Activated CD8-positive, alpha-beta memory T cell treated with anti-CD3 and anti-CD28 coated beads, Interleukin-2, amount 50 U/mL, for 1 hour (primary cell): Measurements from ENCODE around the gene SLC30A3.
"Not testable (repeated sequence)": the region's sequence is repeated elsewhere in the genome, so short reads cannot be mapped to it uniquely, and the experiment has no call there.

Experiments
- DNase-seq: peaks from one replicate; pipeline ENCODE4 v3.0.0-alpha.2; 2020; ENCODE audit errors: extremely low read depth

The SLC30A3 gene, protein sequence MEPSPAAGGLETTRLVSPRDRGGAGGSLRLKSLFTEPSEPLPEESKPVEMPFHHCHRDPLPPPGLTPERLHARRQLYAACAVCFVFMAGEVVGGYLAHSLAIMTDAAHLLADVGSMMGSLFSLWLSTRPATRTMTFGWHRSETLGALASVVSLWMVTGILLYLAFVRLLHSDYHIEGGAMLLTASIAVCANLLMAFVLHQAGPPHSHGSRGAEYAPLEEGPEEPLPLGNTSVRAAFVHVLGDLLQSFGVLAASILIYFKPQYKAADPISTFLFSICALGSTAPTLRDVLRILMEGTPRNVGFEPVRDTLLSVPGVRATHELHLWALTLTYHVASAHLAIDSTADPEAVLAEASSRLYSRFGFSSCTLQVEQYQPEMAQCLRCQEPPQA

DNA sequence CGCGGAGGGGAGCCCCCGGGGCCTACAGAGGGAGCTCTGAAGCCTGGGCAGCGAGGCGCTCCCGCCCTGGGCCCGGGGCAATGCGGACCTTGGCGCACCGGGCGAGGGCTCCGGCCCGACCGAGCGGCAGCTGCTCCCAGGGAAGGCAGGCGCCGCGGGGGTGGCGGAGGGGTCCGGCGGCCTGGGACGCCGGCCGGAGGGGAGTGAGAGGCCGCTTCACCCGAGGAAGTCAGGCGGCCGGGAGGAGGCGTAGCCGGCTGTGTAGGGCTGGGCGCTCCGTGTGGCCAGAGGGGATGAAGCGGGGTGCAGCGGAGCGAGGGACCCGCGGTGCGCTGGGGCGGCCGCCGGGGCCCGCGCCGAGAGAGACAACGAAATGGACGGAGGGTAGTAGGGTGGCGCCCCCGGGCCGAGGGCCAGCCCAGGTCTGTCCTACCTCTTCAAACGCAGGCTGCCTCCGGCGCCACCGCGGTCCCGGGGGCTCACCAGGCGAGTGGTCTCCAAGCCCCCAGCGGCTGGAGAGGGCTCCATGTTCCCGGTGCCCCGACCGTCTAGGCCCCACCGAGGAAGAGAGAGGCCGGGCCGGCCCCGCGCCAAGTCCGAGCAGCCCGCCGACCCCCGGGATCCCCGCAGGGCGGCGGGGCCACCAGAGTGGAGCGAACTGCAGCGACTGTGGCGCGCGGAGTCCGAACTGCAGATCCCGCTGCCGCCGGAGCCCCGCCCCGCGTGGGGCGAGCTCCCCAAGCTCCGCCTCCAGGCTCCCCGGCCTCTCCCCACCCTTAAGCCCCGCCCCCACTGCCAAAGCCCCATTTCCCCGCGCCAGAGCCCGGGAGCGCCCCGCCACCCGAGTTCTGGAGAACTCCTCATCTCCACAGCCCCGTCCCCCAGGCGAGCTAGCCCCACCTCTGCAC lies at the start of gene SLC30A3:
Gene SLC30A3 (minus strand): TSS at position 669 of the 908 bp plus-strand sequence. CDS start 141 bp downstream, at position 528.
- DNase-seq = peak; percentile 40

DNA sequence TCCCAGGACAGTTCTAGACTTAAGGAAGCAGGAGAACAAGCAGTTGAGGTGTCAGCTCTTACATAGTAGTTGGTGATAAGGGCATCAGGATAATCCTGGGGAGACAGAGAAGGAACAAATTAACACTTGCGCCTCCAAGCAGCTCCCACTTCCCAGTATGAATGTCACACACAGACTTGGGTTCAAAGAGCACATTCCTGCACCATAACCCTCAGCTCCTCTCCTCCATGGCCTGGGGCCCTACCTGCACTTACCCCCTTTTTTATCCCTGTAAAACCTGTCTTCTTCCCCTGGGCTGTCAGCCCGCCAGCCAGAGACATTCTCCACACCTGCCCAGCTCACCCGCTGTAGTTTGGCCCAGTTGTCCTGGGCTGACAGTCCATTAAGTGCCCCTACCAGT lies 49.3 kb upstream of the SLC30A3 start:
- DNase-seq = no peak

DNA sequence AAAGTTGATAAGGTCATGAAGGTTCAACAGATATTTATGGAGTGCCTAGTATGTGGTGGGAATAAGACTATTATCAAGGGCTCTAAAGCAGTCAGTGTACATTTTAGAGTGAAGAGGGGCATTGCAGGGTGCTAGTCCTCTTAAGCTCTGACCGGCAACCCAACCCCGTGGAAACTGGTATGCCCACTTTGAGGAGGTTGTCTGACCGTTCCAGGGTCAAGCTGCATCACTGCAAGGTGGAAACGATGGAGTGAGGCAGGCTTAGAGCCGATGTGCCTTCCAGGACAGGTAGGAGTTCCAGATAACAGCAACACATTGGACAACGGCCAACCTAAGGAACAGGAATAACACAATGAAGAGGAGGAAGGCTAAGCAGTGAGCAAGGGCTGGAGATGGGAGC lies 46.8 kb upstream of the SLC30A3 start:
- DNase-seq = no peak

DNA sequence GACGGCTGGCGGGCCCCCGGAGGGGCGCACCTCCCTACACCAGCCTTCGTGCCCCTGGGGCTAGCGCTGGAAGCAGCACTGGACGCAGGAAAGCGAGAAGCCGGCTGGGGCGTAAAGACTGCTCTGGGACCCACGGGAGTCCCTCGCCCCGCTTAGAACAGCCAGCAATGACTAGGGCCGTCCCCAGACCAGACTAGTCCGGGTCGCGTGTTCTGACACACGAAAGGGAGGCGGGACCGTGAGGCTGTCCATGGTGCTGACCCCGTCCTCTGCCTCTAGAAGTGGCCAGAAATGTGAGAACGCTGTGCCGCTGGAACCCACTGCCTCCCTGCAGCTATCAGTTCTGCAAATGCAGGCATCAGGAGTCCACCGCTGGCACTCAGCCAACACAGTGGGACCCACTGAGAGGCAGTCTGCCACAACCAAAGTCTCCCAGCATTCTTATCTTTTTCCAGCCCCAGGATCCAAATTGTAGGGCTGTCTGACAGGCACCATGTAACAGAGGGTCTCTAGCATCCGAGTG lies 45.6 kb upstream of the SLC30A3 start, which contains the start of gene UCN:
Gene UCN (minus strand): TSS at position 87 of the 523 bp plus-strand sequence. CDS start 550 bp downstream, outside the sequence.
- no peak for DNase-seq

- DNase-seq = no peak
Measured at GRCh38 chr2:27307545-27308358, 44.9 kb upstream of the SLC30A3 start.

- DNase-seq = no peak
Measured at GRCh38 chr2:27307287-27307544, 44.4 kb upstream of the SLC30A3 start.

DNA sequence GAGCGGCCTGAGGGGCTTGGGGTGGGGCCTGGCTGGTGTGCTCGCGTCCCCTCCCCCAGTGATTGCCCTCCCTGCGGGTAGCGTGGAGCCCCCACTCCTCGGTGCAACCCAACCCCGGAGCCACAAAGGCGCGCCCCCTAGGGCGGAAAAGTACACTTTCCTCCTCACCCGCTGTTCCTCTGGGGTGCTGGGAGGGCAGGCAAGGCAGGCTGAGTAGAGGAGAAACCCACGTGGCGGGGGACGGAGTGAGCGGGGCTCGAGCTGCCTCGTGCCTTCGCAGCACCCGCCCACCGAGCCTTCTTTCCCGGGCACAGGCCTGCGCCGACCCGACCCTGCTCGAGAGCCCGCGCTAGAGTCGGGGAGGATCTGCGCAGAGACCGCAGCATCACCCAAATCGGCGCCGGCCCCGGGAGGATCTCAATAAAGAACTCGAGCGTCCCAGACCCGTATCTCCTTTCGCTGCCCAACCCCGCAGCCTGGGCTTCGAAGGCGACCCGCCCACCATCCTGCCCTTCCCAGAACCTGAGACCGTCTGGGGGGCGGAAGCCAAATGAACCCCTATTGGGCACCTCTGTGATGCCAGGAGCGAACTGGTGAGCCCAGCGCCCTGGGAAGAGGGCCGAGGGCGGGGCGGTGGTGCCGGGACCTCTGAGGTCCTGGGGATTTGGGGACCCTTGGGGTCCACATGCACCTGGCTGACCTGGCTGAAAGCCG lies 43.9 kb upstream of the SLC30A3 start:
- no peak for DNase-seq

GRCh38 chr2:27306136-27306535 lies 43.3 kb upstream of the SLC30A3 start:
- no peak for DNase-seq

DNA sequence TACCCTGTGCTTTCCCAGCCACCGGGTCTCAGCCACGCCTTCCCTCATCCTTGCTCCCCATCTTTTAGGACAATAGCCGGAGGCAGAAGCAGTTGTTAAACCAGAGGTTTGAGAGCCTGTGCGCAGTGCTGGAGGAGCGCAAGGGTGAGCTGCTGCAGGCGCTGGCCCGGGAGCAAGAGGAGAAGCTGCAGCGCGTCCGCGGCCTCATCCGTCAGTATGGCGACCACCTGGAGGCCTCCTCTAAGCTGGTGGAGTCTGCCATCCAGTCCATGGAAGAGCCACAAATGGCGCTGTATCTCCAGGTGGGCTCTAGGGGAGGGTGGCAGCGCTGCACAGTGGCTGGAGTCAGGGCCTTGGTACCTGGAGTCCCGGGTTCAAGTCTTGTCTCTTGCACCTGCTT lies 42.7 kb upstream of the SLC30A3 start:
- no peak for DNase-seq

DNA sequence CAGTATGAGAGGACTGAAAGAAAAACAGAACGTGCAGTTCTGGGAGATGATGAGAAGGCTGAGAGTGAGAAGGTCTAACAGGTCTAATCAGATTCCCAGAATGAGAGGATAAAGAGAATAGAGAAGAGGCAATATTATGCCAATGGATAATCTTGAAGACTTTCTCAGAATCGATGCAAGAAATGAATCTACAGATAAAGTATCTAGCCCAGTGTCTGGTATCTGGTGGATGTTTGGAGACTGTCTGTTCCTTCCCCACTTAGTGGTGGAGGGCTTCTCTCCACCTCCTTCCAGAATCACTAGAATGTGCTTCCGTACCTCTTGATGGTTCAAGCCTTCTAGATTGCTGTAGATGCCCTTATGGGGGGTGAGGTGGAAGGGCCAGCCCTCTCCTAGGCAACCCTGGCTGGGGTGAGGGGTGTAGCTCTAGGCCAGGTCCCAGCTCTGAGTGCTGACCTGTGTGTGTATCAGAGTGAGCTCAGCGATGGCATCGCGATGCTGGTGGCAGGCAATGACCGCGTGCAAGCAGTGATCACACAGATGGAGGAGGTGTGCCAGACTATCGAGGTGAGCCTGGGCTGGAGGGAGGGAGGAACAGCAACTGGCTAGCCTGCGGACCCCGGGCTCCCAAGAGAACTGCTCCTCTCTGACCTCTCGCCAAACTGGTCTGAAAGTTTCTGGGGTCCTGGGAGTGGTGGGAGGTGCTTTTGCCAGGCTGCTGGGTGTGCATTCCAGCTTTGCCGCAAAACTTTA lies 41.8 kb upstream of the SLC30A3 start:
- no peak for DNase-seq

DNA sequence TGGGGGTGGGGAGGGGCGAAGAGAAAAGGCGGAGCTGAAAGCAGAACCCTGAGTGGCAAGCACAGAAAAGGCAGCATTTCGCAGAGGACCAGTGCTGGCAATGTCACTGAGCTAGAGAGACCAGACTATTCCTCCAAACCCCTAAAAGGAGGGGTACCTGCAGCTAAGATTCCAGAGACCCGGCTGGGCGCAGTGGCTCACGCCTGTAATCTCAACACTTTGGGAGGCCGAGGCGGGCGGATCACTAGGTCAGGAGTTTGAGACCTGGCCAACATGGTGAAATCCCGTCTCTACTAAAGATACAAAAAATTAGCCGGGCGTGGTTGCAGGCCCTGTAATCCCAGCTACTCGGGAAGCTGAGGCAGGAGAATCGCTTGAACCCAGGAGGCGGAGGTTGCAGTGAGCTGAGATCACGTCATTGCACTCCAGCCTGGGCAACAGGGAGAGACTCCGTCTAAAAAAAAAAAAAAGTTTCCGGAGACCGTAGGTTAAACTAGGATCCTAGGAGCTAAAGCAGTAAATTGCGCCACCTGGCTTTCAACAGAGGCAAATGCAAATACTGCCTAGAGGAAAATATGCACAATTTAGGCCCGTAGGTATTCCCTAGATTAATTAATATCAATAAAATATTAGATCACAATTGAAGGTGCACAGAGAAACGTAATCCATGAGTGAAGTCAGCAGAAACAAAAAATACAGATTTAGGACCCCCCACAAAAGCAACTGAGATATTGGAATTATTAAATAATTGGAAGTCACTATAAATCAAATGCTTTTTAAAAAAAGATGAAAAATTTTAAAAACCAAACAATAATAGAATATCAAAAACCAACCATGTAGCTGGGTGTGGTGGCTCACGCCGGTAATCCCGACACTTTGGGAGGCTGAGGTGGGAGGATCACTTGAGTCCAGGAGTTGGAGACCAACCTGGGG lies 40.5 kb upstream of the SLC30A3 start:
- DNase-seq = peak; percentile 12

DNA sequence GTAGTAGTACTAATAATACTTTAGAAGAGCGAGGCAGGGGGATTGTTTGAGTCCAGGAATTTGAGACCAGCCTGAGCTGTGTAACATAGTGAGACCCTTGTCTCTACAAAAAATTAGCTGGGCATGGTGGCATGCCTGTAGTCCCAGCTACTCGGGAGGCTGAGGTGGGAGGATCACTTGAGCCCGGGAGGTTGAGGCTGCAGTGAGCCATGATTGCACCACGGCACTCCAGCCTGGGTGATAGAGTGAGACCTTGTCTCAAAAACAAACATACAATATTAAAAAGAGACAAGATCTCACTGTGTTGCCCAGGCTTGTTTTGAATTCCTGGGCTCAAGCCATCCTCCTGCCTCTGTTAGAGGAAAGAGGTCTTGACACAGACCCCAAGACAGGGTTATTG lies 37.8 kb upstream of the SLC30A3 start:
- DNase-seq = not testable (repeated sequence)

GRCh38 chr2:27298391-27299080 lies 35.7 kb upstream of the SLC30A3 start:
- DNase-seq = no peak

GRCh38 chr2:27297195-27297594 lies 34.3 kb upstream of the SLC30A3 start:
- DNase-seq = no peak

- no peak for DNase-seq
Measured at GRCh38 chr2:27296481-27296880, 33.6 kb upstream of the SLC30A3 start.

DNA sequence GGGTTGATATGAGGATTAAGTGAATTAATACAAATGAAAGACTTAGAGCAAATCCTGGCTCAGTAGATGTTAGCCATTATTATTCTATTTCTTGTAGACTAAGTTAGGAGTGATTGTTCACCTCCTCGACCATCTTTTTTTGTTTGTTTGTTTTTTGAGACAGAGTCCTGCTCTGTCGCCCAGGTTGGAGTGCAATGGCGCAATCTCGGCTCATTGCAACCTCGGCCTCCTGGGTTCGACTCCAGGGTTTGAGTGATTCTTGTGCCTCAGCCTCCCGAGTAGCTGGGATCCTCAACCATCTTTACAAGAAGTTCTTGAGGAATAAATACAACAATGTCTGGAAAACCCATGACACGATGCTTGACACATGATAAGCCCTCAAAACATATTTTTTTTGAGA lies 32.1 kb upstream of the SLC30A3 start:
- DNase-seq = no peak

DNA sequence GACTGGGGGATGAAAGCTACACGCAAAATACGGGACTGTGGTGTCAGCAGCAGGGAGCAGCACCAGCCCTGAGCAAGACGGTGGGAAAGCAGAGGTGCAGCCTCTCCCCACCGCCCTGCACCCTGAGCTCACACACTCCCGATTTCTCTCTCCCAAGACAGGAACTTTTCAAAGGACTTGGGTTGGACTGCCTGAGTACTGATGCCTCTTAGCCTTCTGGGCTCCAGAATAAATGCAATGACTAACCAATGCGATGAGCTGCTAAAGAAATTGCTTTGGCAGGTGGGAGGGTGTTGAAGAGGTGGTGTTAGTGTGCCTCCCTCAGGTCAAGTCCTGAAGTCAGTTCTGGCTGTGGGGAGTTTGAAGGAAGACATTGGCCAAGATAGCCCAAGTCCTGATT lies 29.0 kb upstream of the SLC30A3 start:
- DNase-seq = no peak

DNA sequence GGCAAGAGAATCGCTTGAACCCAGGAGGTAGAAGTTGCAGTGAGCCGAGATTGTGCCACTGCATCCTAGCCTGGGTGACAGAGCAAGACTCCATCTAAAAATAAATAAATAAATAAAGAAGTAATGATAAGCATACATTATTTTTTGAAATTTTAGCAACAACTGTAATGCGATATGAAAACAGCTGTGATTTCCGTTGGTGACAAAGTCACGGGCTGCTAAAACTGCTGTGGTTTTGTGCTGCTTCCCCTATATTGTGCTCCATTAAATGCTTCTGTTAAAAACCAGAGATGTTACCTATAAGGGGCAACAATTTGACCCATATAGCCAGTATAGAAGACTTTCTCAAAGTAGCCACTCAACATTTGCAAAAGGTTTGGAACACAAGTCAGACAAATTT lies 27.7 kb upstream of the SLC30A3 start:
- no peak for DNase-seq

DNA sequence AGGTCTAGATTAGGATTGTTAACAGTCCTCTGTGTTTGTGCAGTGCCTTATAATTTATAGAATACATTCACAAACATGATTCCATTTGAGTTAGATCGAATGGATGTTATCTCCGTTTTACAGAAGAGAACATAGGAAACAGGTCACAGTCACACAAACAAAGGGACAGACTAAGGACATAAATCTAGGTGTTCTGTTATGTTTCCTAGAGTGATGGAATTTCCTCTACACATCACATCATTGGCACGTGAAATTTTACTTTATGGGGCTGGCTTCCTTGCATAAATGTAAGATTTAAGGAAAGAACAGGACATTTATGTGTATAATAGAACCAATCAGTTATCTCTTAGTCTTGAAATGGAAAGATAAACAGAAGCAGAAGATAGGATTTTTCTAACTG lies 25.8 kb upstream of the SLC30A3 start:
- DNase-seq = no peak
